Right ventricle myocardium superior (tissue), 1 donor: ENCODE results near the gene PLAU. TPM values are rescaled to one million over a fixed set of nuclear protein-coding genes. Genes with fewer than 3 reads are reported as not detected.

ENCODE experiments used
- ATAC-seq: fragments of 200-7000 bp; cut with Tn5 transposase; one replicate; pipeline ENCODE4 v1.9.1; 2020; ENCODE audit warnings: mild to moderate bottlenecking; ENCODE audit not compliant: poor library complexity
- DNase-seq: peaks from one replicate; pipeline ENCODE4 v3.0.0-alpha.2; 2020
- intact Hi-C: fragments of 100-400 bp; cut with DNase I; formaldehyde crosslinking; loops from one replicate; pipeline ENCODE4 v1.11.2; 2022
- long read RNA-seq: library from polyadenylated mRNA; unstranded; transcript quantifications from one replicate; pipeline ENCODE4 v2.0.0, GENCODE V29; 2021
- total RNA-seq: library from RNA; stranded (reverse); fragmentation: NEBNext Ultra II Directional; extraction: Animal tissue kit (Norgen Biotek cat#: 25700); gene quantifications from one replicate; pipeline ENCODE4 v1.2.1, GENCODE V29; 2021
- donor health status: DM: no; HTN: yes; CAD: no; lungs with severe emphysema.

PLAU gene
- total RNA-seq = 7.5 TPM
- long read RNA-seq, transcript PLAU-201 (11 exons, 2,321 nt) = major isoform, 12 of 13 reads
- long read RNA-seq, partial matches to known transcripts = 1 of 13 reads
- long read RNA-seq, other reads (novel, unspliced or antisense) = 0 of 13 reads

- DNase-seq (peak; percentile 81), ATAC-seq (peak; percentile 60)
- intact Hi-C loops = no loop called here
Measured at GRCh38 chr10:73910764-73911552, at the start of gene PLAU. TSS of gene PLAU (plus strand) at chr10:73911132. CDS start at chr10:73911556, 424 bp downstream.

- intact Hi-C loops = no loop called here
- DNase-seq (no peak), ATAC-seq (no peak)
Measured at GRCh38 chr10:73862011-73862410, 48.9 kb upstream of the PLAU start.

- ATAC-seq (no peak), DNase-seq (no peak)
- intact Hi-C loops = no loop called here
Measured at GRCh38 chr10:73863039-73863817, 47.7 kb upstream of the PLAU start.

GRCh38 chr10:73864229-73864628, 46.7 kb upstream of the PLAU start:
- DNase-seq (no peak), ATAC-seq (no peak)
- intact Hi-C loops = no loop called here

- no peak for ATAC-seq
- DNase-seq = no peak
- intact Hi-C loops = no loop called here
Measured at GRCh38 chr10:73865107-73865458, 45.8 kb upstream of the PLAU start.

GRCh38 chr10:73865459-73866442, 45.2 kb upstream of the PLAU start:
- peak; percentile 75 for DNase-seq
- intact Hi-C loops = no loop called here
- ATAC-seq = peak; percentile 43

DNA sequence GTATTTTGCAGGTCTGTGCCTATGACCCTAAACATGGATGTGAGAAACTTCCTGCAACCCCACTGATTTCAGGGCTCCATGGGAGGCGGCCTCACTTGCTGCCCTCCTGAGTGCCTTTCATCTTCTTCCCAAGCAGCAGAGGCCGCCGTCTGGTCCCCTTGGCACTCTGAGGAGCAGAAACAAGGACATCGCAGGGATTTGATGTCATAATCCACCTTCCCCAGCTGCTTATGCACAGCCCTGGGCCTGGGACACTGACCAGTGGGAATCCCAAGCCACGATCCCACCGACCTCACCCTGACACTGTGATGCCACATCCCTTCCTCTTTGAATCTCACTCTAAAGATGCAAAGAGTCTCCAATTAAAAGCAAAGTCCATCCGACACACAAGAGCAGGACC, 44.3 kb upstream of the PLAU start:
- intact Hi-C loops = no loop called here
- no peak for DNase-seq
- no peak for ATAC-seq

GRCh38 chr10:73867126-73867807, 43.7 kb upstream of the PLAU start:
- peak; percentile 39 for ATAC-seq
- intact Hi-C loops = no loop called here
- no peak for DNase-seq

- ATAC-seq (peak; percentile 82), DNase-seq (no peak)
- intact Hi-C loops = no loop called here
Measured at GRCh38 chr10:73867871-73868631, 42.9 kb upstream of the PLAU start.

DNA sequence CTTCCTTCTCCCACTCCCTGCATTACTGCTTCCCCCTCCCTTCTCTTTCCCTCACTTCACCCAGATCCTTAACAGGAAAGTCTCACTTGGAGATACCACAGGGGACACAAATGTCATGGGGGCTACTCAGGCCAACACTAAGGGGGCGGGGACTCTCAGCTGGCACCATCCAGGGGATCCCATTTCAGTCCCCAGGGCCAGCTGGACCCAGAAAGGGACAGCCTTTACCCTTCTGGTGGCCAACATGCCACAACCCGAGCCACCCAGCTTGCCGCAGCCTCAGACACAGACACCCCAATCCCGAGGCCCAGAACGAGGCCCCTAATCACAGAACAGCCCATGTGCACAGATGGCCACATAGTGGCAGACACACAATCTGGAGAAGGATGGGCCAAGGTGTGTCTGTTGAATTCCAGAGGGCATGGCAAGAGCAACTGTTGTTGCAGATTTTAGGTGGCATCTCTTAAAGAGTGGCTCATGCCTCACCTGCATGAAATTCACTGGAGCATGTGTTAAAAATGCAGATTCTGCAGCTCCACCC, 42.2 kb upstream of the PLAU start:
- DNase-seq = no peak
- intact Hi-C loops = no loop called here
- ATAC-seq = no peak

DNA sequence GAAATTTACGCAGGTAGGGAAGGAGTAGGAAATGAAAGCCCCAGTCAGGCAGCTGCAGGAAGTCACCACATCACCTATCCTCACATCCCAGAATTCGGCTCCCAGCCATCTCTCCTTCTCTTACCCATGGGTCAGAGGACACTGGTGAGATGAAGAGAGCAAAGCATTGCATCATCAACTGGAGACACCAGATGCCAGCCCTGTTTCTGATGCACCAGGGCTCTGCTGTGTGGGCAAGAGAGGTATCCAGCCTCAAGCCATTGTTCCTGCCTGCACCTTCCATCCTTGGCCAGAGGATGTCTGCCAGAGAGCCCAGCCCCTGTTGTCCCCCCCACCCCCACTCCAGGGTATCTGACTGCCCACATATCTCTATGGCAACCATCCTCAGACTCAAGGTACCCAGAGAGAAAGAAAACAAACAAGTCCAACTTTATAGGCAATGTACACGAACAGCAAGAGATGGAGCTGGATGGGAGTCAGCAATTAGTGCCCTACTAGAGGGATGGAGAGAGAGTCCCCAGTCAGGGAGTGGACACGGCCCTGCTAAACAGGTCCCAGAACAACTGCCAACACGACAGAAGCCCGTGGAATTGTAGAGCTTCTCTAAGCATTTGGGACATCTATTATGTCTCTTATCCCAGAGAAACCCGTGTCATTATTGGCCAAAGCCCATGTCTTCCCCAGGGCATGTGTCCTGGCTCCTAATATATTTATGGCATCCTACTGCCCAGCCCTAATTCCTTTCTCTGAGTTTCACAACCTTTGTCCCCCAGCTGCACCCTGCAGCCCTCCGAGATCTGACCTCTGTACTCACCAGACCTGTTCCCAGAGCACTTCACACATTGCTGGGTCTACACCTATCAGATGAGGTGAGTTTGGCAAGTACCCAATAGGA, 39.4 kb upstream of the PLAU start:
- DNase-seq (no peak), ATAC-seq (no peak)
- intact Hi-C loops = no loop called here

- intact Hi-C loops = no loop called here
- no peak for ATAC-seq
- no peak for DNase-seq
Measured at GRCh38 chr10:73872190-73872710, 38.7 kb upstream of the PLAU start.

GRCh38 chr10:73873142-73873837, 37.6 kb upstream of the PLAU start:
- DNase-seq (no peak), ATAC-seq (no peak)
- intact Hi-C loops = no loop called here

DNA sequence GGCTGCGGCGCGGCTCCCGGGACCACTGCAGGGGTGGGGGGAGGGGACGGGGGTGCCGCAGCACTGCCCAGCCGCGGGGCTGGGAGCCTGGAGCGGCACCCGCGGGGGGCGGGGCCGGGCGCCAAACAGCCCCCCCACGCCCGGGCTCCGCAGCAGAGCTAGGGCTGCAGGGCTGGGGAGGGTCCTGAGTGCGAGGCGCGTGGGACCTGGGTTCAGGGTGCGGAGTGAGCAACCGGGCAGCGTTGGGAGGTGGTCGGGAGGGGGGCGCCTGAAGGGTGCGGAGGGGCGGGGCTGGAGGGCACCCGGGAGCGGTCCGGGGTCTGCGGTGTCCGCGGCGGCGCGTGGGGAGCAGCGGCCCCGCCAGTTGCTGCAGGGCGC, 37.1 kb upstream of the PLAU start:
- no peak for ATAC-seq

DNA sequence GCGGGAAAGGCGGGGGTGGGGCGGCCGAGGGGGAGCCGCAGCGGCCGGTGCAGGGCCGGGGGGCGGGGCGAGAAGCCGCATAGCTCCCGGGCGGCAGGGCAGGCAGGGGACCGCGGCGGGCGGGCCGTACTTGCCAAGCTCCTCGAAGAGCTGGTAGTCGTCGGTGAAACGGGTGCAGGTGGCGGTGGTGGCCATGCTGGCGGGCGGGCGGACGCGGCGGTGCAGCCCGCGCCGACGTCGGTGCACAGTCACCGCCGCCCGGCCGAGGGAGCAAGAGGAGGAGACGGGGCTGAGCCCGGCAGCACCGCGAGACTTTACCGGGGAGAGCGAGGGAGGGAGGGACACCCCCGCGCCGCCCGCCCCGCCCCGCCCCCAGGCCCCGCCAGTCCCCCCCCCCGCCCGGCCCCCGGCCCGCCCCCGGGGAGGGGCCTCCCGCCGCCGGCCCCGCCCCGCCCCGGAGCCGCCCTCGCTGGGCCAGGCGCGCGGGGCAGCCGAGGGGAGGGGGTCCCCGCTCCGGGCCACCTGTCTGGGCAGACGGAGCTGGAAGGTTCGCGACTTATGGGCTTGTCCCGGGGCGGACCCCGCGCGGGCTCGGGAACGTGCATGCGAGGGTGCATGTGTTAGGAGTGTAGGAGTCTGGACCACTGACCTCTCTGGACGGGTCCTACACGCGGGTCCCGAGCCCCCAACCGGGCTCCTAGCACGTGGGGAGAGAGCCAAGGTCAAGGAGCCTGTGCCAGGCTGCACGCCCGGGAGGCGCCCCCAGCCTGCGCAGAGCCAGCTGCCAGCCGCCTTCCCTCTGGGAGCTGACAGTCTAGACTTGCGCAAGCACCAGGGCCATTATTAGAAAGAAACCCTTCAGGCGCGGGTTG, 36.4 kb upstream of the PLAU start, which contains the start of gene CAMK2G:
CAMK2G (minus strand) TSS at position 289 of the 872 bp plus-strand sequence; CDS start at position 195, 94 bp downstream.
- intact Hi-C loops = no loop called here
- DNase-seq = peak; percentile 92
- peak; percentile 90 for ATAC-seq

More for the DNA sequence above, 37.1 kb upstream of the PLAU start:
- no peak for DNase-seq
- intact Hi-C loops = no loop called here
